HEK293T (cell line): ENCODE data around the gene SUN1.

Source experiments
- ARNT ChIP-seq: fragments of 450-650 bp; IDR thresholded peaks from 2 replicates; pipeline ENCODE4 v1.6.1; 2017; ENCODE audit warnings: mild to moderate bottlenecking
- BHLHE40 ChIP-seq: fragments of 450-650 bp; IDR thresholded peaks from 2 replicates; pipeline ENCODE4 v1.6.1; 2016; ENCODE audit warnings: mild to moderate bottlenecking, moderate library complexity, borderline replicate concordance
- FOXK2 ChIP-seq: fragments of 450-650 bp; IDR thresholded peaks from 2 replicates; pipeline ENCODE4 v1.6.1; 2016; ENCODE audit warnings: mild to moderate bottlenecking
- FOXM1 ChIP-seq: fragments of 450-650 bp; IDR thresholded peaks from 2 replicates; pipeline ENCODE4 v1.6.1; 2017; ENCODE audit warnings: mild to moderate bottlenecking, borderline replicate concordance
- HDGF ChIP-seq: fragments of 450-650 bp; IDR thresholded peaks from 2 replicates; pipeline ENCODE4 v1.6.1; 2017; ENCODE audit warnings: antibody characterized with exemption, borderline replicate concordance
- L3MBTL2 ChIP-seq: fragments of 450-650 bp; conservative IDR thresholded peaks from 2 replicates; pipeline ENCODE4 v1.6.1; 2016; ENCODE audit warnings: mild to moderate bottlenecking
- SP1 ChIP-seq: fragments of 450-650 bp; IDR thresholded peaks from 2 replicates; pipeline ENCODE4 v1.6.1; 2017
- SUZ12 ChIP-seq: fragments of 450-650 bp; IDR thresholded peaks from 2 replicates; pipeline ENCODE4 v1.6.1; 2016; ENCODE audit warnings: mild to moderate bottlenecking
- ZNF384 ChIP-seq: fragments of 450-650 bp; IDR thresholded peaks from 2 replicates; pipeline ENCODE4 v1.6.1; 2016
- TF ChIP-seq, protein P1 (sequence below): fragments of 450-650 bp; IDR thresholded peaks from 2 replicates; pipeline ENCODE4 v1.6.1; 2016

DNA sequence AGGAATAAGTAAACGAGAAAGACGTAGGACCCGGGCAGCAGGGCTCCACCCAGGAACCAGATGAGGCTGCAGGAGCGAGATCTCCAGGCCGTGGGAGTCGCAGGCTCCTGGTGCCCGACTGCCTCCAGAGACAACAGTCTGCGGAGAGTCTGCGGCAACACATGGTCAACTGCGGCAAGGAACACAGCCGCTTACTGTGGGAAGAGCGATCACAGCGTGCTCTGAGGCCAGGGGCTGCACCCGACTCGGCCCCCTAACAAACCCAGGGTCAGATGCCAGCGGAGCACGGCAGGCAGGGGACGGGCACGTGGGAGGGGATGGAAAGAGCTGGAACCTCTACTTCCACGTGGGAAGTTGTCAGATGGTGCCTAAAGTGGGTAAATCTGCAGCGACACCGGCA is 70.7 kb downstream of the SUN1 start:
- no peak for TF ChIP-seq L3MBTL2
- TF ChIP-seq ZNF384: no peak
- no peak for TF ChIP-seq BHLHE40
- TF ChIP-seq, protein P1, sequence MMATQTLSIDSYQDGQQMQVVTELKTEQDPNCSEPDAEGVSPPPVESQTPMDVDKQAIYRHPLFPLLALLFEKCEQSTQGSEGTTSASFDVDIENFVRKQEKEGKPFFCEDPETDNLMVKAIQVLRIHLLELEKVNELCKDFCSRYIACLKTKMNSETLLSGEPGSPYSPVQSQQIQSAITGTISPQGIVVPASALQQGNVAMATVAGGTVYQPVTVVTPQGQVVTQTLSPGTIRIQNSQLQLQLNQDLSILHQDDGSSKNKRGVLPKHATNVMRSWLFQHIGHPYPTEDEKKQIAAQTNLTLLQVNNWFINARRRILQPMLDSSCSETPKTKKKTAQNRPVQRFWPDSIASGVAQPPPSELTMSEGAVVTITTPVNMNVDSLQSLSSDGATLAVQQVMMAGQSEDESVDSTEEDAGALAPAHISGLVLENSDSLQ: no peak
- no peak for TF ChIP-seq SP1
- TF ChIP-seq SUZ12: no peak
- TF ChIP-seq HDGF: no peak
- TF ChIP-seq FOXM1: no peak
- TF ChIP-seq ARNT: no peak
- no peak for TF ChIP-seq FOXK2
